Fibroblast of villous mesenchyme (primary cell): ENCODE data around the gene RARRES2. TPM values are rescaled to one million over a fixed set of nuclear protein-coding genes. Genes with fewer than 3 reads are reported as not detected.

Experiments used
- DNase-seq: peaks from one replicate; pipeline ENCODE4 v3.0.0-alpha.2; 2010; ENCODE audit warnings: low read depth
- H3K4me3 ChIP-seq: 2 replicates; pipeline ENCODE4 v1.5.1; 2011; ENCODE audit warnings: low read depth, mild to moderate bottlenecking, low read length
- CTCF ChIP-seq: IDR thresholded peaks from 2 replicates; pipeline ENCODE4 v1.5.1; 2012; ENCODE audit warnings: low read depth, mild to moderate bottlenecking, low read length; ENCODE audit not compliant: insufficient read depth
- total RNA-seq: library from RNA; depleted of rRNA; stranded (reverse); fragments of >200 nt; gene quantifications from 2 replicates; pipeline ENCODE4 v1.2.3, GENCODE V29; 2012

The RARRES2 gene
- total RNA-seq, 1 donor: 185 TPM

GRCh38 chr7:150337179-150337578 is 4.2 kb downstream of the RARRES2 start:
- TF ChIP-seq CTCF: no peak
- no peak overlapping the region for H3K4me3 ChIP-seq
- DNase-seq: no peak

GRCh38 chr7:150336746-150337145 is 4.7 kb downstream of the RARRES2 start:
- TF ChIP-seq CTCF: no peak
- no peak for DNase-seq
- H3K4me3 ChIP-seq: no peak overlapping the region

GRCh38 chr7:150335774-150336112 is 5.7 kb downstream of the RARRES2 start:
- TF ChIP-seq CTCF: no peak
- H3K4me3 ChIP-seq: no peak overlapping the region
- no peak for DNase-seq

- DNase-seq: peak; percentile 90
- TF ChIP-seq CTCF: no peak
- no peak overlapping the region for H3K4me3 ChIP-seq
Observed at GRCh38 chr7:150335108-150335773, 6.2 kb downstream of the RARRES2 start.

GRCh38 chr7:150334108-150334507 is 7.3 kb downstream of the RARRES2 start:
- DNase-seq: no peak
- no peak for TF ChIP-seq CTCF
- no peak overlapping the region for H3K4me3 ChIP-seq

- no peak overlapping the region for H3K4me3 ChIP-seq
- no peak for TF ChIP-seq CTCF
- no peak for DNase-seq
Observed at GRCh38 chr7:150333659-150334058, 7.8 kb downstream of the RARRES2 start.
